Right ventricle myocardium inferior (tissue), 1 donor: Measurements from ENCODE around the gene RALGAPA1. TPM values are rescaled to one million over a fixed set of nuclear protein-coding genes. Genes with fewer than 3 reads are reported as not detected.

Experiments
- ATAC-seq: fragments of 200-7000 bp; cut with Tn5 transposase; one replicate; pipeline ENCODE4 v1.9.1; 2020; ENCODE audit warnings: mild to moderate bottlenecking, moderate library complexity
- DNase-seq: peaks from one replicate; pipeline ENCODE4 v3.0.0; 2021; ENCODE audit errors: missing footprints
- intact Hi-C: fragments of 100-400 bp; cut with DNase I; formaldehyde crosslinking; loops from one replicate; pipeline ENCODE4 v1.11.0; 2022
- total RNA-seq: library from RNA; stranded (reverse); fragmentation: NEBNext Ultra II Directional; extraction: Animal tissue kit (Norgen Biotek cat#: 25700); gene quantifications from one replicate; pipeline ENCODE4 v1.2.1, GENCODE V29; 2021
- donor health status: DM: no; HTN: yes; CAD: no; lungs with severe emphysema.

The RALGAPA1 gene
- total RNA-seq, 1 donor from 2014 or later: 35.6 TPM

DNA sequence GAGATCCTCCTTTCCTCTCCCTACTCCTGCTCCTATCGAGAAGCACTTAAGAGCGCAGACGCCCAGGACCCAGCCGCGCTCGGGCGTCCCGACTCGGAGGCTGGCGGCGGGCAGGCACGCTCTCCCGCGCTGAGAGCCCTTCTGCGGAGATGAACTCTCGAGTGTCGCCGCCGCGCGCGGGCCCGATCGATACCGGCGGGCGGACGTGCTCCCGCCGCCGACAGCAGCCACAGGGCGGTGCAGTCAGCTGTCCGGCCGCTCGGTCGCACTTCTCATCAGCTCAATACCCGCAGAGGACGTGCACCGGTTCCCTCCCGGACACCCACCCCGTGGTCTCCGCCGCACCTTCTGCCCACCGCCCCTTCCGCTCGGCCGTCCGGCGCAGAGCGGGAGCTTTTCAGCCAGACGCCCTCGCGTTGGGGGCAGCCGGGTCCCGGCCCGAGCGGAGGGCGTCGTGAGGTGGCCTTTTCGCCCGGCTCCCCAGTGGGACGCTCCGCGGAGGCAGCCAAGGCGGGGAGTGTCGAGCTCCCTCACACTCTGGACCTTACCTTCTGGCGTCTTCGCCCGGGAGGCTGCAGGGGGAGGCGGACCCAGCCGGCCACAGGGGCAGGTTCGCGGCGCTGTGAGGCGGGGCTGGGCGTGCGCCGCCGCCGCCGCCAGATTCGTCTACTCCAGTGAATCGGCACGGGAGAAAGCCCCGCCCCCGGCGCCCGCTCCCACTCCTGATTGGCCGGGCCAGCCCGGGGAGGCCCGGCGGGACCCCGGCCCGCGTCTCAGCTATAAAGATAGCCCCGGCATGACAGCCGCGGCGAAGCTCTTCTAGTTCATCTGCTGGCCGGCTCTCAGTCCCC lies 275.5 kb downstream of the RALGAPA1 start, which contains the start of gene INSM2:
INSM2 (plus strand) TSS at position 808 of the 851 bp plus-strand sequence. CDS start 89 bp downstream, outside the sequence.
- ATAC-seq (peak; percentile 61), DNase-seq (peak; percentile 68)

DNA sequence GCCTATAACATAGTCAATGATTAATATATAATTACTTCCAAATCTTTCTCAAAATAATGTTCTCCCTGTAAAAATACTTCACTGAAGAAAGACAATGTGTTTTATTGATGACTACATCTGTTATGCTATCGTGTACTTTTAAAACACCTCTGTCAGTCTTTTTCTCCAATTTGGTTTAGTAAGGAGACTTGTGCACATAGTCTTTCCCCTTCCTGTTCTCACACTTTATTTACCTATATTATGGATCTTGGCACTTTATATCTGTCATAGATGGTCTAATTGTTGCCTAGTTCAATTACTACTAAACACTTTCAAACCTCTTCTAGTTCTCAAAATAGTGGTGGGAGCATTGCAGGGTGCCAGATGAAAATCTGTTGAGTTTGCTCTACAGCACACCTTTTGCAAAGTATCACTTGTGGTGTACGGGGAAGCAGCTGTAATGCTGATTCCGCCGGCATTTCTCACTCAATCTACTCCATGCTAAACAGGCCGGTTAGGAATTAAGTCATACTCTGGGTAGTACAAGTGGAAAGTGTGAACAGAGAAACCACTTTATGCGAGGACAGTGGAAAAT lies 276.2 kb downstream of the RALGAPA1 start:
- ATAC-seq: no peak
- intact Hi-C loops: no loop called here
- no peak for DNase-seq

More for the DNA sequence above, 275.5 kb downstream of the RALGAPA1 start, which contains the start of gene INSM2:
- intact Hi-C loops: no loop called here

DNA sequence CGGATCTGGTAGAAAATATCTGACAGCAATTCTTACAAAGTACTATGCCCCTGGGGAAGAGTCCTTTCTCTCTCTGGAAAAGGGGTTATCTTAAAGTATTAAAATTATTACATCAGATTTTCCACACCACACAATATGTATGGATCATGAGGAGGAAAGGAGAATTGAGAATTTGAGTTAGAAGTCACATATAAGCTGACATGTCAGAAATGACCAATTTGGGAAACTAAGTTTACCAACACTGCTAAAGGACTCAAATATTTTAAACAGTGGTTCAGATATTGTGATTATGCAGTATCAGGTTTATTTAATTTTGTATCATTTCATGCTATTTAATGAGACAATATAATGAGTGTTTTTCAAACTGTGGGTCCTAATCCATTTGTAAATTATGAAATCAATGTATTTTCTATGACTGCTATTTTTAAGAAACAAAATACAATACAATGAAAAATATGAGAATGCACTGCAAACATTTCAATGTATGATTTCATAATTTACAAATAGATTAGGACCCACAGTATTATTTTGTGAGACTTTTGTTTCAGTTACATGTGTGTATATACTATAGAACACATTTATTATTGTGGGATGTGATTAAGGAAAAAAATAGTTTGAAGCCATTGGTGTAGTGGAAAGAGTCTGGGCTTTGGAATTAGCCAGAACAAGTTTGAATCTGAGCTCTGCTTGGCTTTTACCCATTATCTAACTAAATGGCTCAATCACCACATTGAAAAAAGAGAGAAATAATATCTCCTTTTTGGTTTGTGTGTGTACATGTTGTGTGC lies 276.9 kb downstream of the RALGAPA1 start:
- DNase-seq (no peak), ATAC-seq (no peak)
- intact Hi-C loops: no loop called here

DNA sequence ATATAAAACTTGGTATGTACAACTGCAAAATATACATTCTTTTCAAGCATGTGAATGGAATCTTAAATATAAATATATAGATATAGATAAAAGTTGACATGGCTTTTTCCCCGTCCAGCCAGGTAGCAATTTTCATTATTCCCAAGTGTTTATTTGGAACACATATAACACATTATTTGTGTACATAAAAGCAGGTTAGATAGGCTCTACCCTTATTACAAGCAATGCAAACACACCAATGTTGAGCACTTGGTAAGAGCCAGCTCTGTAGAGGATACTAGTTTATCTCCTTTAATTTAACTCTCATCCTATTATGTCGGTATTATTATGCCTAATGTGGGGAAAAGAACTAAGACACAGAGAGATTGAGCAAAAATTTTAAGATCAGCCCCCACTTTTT lies 282.1 kb downstream of the RALGAPA1 start:
- intact Hi-C loops: no loop called here
- no peak for ATAC-seq
- no peak for DNase-seq

DNA sequence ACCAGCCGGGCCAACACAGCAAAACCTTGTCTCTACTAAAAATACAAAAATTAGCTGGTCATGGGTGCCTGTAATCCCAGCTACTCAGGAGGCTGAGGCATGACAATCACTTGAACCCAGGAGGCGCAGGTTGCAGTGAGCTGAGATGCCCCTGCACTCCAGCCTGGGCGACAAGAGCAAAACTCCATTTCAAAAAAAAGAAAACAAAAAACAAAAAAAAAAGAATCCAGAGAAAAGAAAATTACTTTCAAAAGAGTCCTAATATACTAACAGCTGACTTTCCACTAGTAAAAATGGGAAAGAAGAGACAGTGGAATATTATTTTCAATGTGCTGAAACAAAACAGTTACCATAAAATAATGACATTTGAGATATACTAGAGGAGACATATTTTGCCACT lies 283.4 kb downstream of the RALGAPA1 start:
- ATAC-seq (no peak), DNase-seq (no peak)
- intact Hi-C loops: no loop called here

DNA sequence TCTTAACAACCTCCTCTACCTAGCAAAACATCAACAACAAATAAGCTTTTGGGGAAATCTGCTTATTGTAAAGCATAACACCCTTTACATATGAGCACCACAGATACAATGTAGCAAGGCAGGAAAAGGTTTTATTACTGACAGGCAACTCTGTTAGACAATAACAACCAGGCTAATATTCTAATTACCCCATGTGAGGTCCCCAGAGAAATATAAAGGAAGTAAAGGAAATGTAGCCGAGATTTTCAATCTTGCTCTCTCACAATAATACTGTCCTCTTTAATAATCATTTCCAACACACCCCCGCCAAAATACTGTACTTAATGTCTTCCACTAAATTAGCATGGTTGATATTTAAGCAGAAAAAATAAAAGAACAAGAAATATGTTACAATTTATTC lies 289.1 kb downstream of the RALGAPA1 start:
- ATAC-seq: no peak
- intact Hi-C loops: no loop called here
- DNase-seq: no peak

DNA sequence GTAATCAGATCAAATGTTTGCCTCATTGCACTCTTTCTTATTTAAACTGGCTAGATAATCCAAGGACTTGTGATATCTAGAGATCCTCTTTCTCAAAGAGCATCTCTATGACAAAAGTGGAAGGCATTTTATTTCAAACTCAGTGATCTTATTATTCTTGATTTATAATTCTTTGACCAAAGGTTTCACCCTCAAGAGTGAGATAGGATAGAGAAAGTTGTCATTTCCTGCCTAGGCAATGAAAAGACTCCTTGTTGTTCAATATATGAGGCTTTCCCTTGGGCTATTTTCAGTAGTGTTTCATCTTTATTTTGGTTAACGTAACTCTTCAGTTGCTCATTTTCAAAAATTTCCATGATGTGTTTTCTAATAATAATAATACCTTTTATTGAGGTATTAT lies 293.2 kb downstream of the RALGAPA1 start:
- intact Hi-C loops: no loop called here
- DNase-seq: no peak
- no peak for ATAC-seq

DNA sequence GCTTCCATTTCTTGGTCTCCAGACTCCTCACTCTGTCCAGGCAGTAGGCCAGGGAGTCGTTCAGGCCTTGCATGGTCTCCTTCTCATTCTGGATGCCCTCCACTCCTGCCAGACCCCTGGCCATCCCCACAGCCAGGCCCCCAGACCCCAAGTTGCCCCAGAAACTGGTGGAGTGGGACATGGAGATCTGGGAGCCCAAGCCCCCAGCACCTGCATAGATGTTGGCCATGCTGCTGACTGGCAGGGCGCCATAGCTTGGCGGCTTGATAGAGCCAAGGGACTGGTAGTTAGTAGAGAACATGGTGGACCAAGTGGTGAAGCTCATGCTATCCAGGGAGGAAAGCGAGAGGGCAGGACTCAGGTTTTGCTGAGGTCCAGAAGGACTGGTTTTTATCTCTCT lies 296.3 kb downstream of the RALGAPA1 start:
- DNase-seq (no peak), ATAC-seq (no peak)
- intact Hi-C loops: no loop called here

DNA sequence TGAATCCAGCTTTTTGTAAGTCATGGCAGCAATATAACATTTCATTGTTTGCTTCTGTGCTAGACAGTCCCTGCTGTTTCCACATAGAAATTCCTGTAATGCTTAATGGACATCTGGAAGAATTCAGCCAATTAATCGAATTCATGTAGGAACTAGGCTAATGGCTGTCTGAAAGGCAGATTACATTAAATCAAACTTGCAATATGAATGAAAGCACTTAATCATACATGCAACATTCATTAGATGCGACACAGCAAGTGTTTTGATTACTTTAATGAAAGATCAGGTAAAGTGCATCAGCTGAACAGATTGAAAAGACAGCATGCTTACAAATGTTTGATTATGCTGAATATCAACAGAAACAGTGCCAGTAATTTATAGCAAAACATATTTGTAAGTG lies 299.2 kb downstream of the RALGAPA1 start:
- intact Hi-C loops: no loop called here
- DNase-seq: no peak
- no peak for ATAC-seq

DNA sequence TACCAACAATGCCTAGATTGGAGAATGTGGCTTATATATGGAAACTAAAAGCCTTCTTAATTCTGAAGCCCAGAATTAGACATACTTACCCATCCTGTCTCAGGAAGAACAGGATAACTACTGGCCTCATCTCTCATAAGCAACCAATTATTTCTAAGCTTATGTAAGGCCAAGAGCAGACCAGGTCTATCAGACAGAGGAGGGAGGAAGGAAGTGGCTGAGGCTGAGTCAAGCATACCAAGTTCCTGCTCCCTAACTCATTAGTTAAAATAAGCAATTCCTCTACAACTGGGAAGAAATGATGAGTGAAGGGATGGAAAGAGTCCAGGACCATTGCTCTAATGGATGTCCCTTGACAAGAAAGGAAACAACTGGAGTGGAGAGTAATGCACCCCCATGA lies 302.2 kb downstream of the RALGAPA1 start:
- intact Hi-C loops: no loop called here
- no peak for ATAC-seq
- no peak for DNase-seq

DNA sequence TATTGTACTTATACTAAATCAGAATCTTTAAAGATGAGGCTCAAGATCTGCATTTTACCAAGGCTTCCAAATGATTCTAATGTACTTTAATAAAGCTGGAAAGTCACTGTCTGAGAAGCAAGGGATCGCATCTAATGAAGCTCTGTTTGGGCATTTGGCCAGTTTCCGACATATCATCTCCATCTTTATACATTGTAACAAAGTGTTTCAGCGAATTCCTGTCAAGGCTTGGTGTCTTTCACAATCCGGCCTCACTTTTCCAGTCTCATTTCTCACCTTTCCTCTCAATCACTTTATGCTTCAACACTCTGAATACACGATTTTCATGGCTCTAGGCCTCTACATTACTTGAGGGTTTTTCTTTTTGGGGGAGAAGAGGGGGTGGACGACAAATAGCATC lies 302.6 kb downstream of the RALGAPA1 start:
- DNase-seq (no peak), ATAC-seq (no peak)
- intact Hi-C loops: no loop called here

DNA sequence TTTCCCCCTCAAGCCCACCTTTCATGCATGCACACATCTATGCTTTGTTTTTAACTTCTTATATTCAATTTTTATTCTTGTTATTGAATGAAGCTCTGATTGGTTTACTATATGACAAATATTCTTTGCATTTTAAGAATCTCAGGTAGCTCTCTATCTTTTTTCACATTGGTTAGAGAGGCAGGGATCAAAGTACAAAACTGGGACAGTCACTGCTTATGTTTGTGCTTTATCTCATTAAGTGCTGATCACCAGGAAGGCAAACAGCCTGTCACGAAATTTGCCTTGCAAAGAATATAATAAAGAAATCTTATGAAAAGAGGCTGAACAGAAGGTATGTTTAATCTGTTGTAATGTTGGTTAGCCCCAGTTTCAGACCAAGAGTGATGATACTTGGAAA lies 304.8 kb downstream of the RALGAPA1 start:
- DNase-seq (no peak), ATAC-seq (no peak)
- intact Hi-C loops: no loop called here

DNA sequence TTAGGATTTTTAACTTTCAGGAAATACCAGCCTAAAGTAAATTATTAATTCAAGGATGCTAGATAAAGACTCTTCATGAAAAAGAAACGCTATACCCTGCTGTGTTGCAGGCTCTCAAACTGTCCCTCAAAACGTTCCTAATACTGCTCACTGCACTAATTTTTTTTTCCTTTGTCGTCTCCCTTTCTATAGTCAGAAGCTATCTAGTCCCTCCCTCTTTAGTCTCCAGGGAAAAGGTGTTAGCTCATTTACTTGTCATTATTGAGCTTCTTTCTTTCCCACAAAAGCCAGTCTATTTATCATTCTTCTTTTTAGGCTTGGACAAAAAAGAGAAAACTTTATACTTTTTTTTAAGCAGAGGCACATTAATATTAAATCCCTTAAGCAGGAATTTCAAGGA lies 305.4 kb downstream of the RALGAPA1 start:
- intact Hi-C loops: no loop called here
- ATAC-seq: no peak
- DNase-seq: no peak

DNA sequence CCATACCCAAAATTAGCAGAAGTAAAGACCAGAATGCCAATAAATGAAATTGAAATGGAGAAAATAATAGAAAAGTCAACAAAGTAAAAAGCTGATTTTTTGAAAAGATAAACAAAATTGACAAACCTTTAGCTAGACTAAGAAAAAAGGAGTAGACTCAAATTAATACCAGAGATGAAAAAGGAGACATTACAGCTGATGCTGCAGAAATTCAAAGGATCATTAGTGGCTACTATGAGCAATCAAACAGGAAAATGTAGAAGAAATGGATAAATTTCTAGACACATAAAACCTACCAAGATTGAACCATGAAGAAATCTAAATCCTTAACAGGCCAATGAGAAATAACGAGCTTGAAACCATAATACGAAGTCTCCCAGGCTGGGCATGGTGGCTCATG lies 309.9 kb downstream of the RALGAPA1 start:
- intact Hi-C loops: no loop called here
- no peak for DNase-seq

DNA sequence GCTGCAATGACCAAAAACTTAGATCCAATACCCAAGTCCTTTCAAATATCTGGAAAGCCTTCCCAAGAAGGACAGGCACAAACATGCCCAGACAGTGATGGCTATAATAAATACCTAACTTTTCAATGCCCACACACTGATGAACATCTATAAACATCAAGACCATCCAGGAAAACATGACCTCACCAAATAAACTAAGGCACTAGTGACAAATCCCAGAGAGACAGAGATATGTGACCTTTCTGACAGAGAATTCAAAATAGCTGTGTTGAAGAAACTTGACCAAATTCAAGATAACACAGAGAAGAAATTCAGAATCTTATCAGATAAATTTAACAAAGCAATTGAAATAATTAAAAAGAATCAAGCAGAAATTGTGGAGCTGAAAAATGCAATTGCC lies 313.8 kb downstream of the RALGAPA1 start:
- ATAC-seq (no peak), DNase-seq (no peak)
- intact Hi-C loops: no loop called here

More for the DNA sequence above, 309.9 kb downstream of the RALGAPA1 start:
- no peak for ATAC-seq

DNA sequence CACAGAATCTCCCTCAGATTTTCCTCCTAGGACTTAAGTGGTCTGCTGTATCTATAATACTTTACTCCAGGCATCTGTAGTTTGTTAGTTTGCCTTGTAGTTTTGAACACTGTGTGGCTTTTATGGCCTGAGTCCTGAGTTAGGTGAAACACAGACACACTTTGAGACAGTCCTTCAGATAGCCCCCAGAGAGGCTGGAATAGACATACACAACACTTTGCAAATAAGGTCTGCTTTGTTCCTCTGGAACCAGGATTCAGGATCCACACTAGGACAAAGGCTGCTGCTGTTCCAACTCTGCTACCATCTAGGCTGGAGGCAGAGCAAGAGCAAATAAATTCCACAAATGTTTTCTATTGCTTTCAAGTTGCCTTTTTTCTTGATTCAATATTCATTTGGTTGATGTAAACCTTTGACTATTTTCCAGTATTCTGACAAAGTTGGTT lies 316.5 kb downstream of the RALGAPA1 start:
- DNase-seq: no peak
- no peak for ATAC-seq
- intact Hi-C loops: no loop called here
